HG03520 (cell line): ENCODE data around the gene SLIT3.

ENCODE experiments used
- ATAC-seq: cut with Tn5 transposase; IDR thresholded peaks from one replicate; pipeline ENCODE4 v1.9.1; 2021; ENCODE audit warnings: mild to moderate bottlenecking, moderate library complexity; ENCODE audit not compliant: unreplicated experiment

The SLIT3 gene

GRCh38 chr5:169299663-169300467 is 1.1 kb downstream of the SLIT3 start:
- no peak for ATAC-seq

- ATAC-seq = no peak
Measured at GRCh38 chr5:169299191-169299662, 1.7 kb downstream of the SLIT3 start.

- no peak for ATAC-seq
Measured at GRCh38 chr5:169298193-169298592, 2.7 kb downstream of the SLIT3 start.

- no peak for ATAC-seq
Measured at GRCh38 chr5:169296419-169297143, 4.4 kb downstream of the SLIT3 start.

GRCh38 chr5:169295306-169295705 is 5.6 kb downstream of the SLIT3 start:
- ATAC-seq = no peak

GRCh38 chr5:169294621-169295020 is 6.3 kb downstream of the SLIT3 start:
- no peak for ATAC-seq

- ATAC-seq = no peak
Measured at GRCh38 chr5:169291877-169292276, 9.1 kb downstream of the SLIT3 start.

- ATAC-seq = no peak
Measured at GRCh38 chr5:169290895-169291294, 10.0 kb downstream of the SLIT3 start.

GRCh38 chr5:169289520-169289919 is 11.4 kb downstream of the SLIT3 start:
- ATAC-seq = no peak

GRCh38 chr5:169288066-169288930 is 12.6 kb downstream of the SLIT3 start:
- ATAC-seq = no peak

- ATAC-seq = no peak
Measured at GRCh38 chr5:169287529-169287928, 13.4 kb downstream of the SLIT3 start.

GRCh38 chr5:169286572-169287300 is 14.2 kb downstream of the SLIT3 start:
- ATAC-seq = no peak

GRCh38 chr5:169283887-169284286 is 17.1 kb downstream of the SLIT3 start:
- no peak for ATAC-seq

GRCh38 chr5:169281625-169282024 is 19.3 kb downstream of the SLIT3 start:
- no peak for ATAC-seq

- ATAC-seq = no peak
Measured at GRCh38 chr5:169280696-169281095, 20.2 kb downstream of the SLIT3 start.

- ATAC-seq = no peak
Measured at GRCh38 chr5:169280286-169280685, 20.7 kb downstream of the SLIT3 start.

GRCh38 chr5:169279125-169279524 is 21.8 kb downstream of the SLIT3 start:
- no peak for ATAC-seq

- ATAC-seq = no peak
Measured at GRCh38 chr5:169273881-169274280, 27.1 kb downstream of the SLIT3 start.

GRCh38 chr5:169273451-169273850 is 27.5 kb downstream of the SLIT3 start:
- no peak for ATAC-seq

- ATAC-seq = no peak
Measured at GRCh38 chr5:169272731-169273427, 28.1 kb downstream of the SLIT3 start.
